Endodermal cell (in vitro differentiated cells): Measurements from ENCODE around the gene CYP1A1. TPM values are rescaled to one million over a fixed set of nuclear protein-coding genes. Genes with fewer than 3 reads are reported as not detected.

Experiments used
- DNase-seq: peaks from one replicate; pipeline ENCODE4 v3.0.0-alpha.2; 2017
- H3K27ac ChIP-seq: 2 replicates; pipeline ENCODE4 v1.5.1; 2013; ENCODE audit warnings: mild to moderate bottlenecking, low read depth, low read length, moderate library complexity
- H3K27me3 ChIP-seq: 2 replicates; pipeline ENCODE4 v1.6.1; 2013; ENCODE audit warnings: mild to moderate bottlenecking, low read length, moderate library complexity; ENCODE audit not compliant: insufficient read depth, control insufficient read depth, poor library complexity, severe bottlenecking
- H3K36me3 ChIP-seq: 2 replicates; pipeline ENCODE4 v1.7.0; 2013; ENCODE audit warnings: mild to moderate bottlenecking, low read length, moderate library complexity; ENCODE audit not compliant: control insufficient read depth, insufficient read depth
- H3K4me1 ChIP-seq: one replicate; pipeline ENCODE4 v1.7.0; 2013; ENCODE audit warnings: low read length; ENCODE audit not compliant: control insufficient read depth, insufficient read depth
- H3K4me3 ChIP-seq: 2 replicates; pipeline ENCODE4 v1.5.1; 2013; ENCODE audit warnings: mild to moderate bottlenecking, low read length, moderate library complexity
- H3K9ac ChIP-seq: 2 replicates; pipeline ENCODE4 v1.6.1; 2013; ENCODE audit warnings: mild to moderate bottlenecking, low read length, moderate library complexity; ENCODE audit not compliant: poor library complexity, severe bottlenecking; ENCODE audit errors: extremely low read depth
- H3K9me3 ChIP-seq: 2 replicates; pipeline ENCODE4 v1.6.1; 2013; ENCODE audit warnings: mild to moderate bottlenecking, low read length, moderate library complexity; ENCODE audit not compliant: control insufficient read depth
- H3K27ac Mint-ChIP-seq: 2 replicates; pipeline ENCODE4 v1.8.0; 2020; ENCODE audit warnings: mixed read lengths
- H3K27me3 Mint-ChIP-seq: 2 replicates; pipeline ENCODE4 v1.8.0; 2021; ENCODE audit warnings: mild to moderate bottlenecking, mixed read lengths; ENCODE audit not compliant: insufficient read depth
- H3K36me3 Mint-ChIP-seq: 2 replicates; pipeline ENCODE4 v1.8.0; 2020; ENCODE audit warnings: low read depth, mixed read lengths
- H3K4me1 Mint-ChIP-seq: 2 replicates; pipeline ENCODE4 v1.8.0; 2020; ENCODE audit warnings: mixed read lengths
- H3K4me3 Mint-ChIP-seq: 2 replicates; pipeline ENCODE4 v1.8.0; 2020; ENCODE audit warnings: mild to moderate bottlenecking, moderate library complexity, mixed read lengths
- H3K9me3 Mint-ChIP-seq: 2 replicates; pipeline ENCODE4 v1.8.0; 2020; ENCODE audit warnings: mild to moderate bottlenecking, mixed read lengths
- CTCF ChIP-seq: fragments of 200-600 bp; sonication (generic); conservative IDR thresholded peaks from 2 replicates; pipeline ENCODE4 v1.5.0; 2021; ENCODE audit warnings: antibody characterized with exemption, mild to moderate bottlenecking
- WGBS, 2 experiments: methylation state at CpG; one replicate each; pipeline versions ENCODE4 v1.1.5 to v1.1.7; 2013; ENCODE audit warnings: missing lambda C conversion rate in 2 of 2, mixed read lengths in 1 of 2; ENCODE audit not compliant: insufficient coverage in 1 of 2, insufficient read length in 1 of 2; 5-methylcytosine and 5-hydroxymethylcytosine counted together
- total RNA-seq, 2 donors: library from RNA; stranded (reverse); fragmentation: NEBNext Ultra II Directional in 1 of 2; extraction: Animal tissue kit (Norgen Biotek cat#: 25700) in 1 of 2; gene quantifications; 2 replicates in 1 of 2; 3 replicates in 1 of 2; pipeline ENCODE4 v1.2.1, GENCODE V29; 2021

The CYP1A1 gene
- total RNA-seq, 2 donors from 2014 or later = not detected

GRCh38 chr15:74752531-74752930 is 27.2 kb upstream of the CYP1A1 start:
- H3K36me3 Mint-ChIP-seq = no peaks in the 10 kb centered on the region
- Histone ChIP-seq H3K36me3 (no peaks in the 10 kb centered on the region), H3K27ac (no peak overlapping the region), H3K9me3 (no peaks in the 10 kb centered on the region), H3K4me1 (peaks cover 4% of the 10 kb centered on the region), H3K9ac (no peak overlapping the region), H3K4me3 (no peak overlapping the region), H3K27me3 (no peaks in the 10 kb centered on the region)
- TF ChIP-seq CTCF = no peak
- peaks cover 5% of the 10 kb centered on the region for H3K27me3 Mint-ChIP-seq
- no peaks in the 10 kb centered on the region for H3K9me3 Mint-ChIP-seq
- DNase-seq = no peak
- H3K27ac Mint-ChIP-seq = no peak overlapping the region
- WGBS, 2 experiments = 77 to 93% methylated on average over 3 to 5 of the region's 5 CpGs
- peaks cover 4% of the 10 kb centered on the region for H3K4me1 Mint-ChIP-seq
- H3K4me3 Mint-ChIP-seq = no peak overlapping the region

- Histone ChIP-seq H3K27me3 (no peaks in the 10 kb centered on the region), H3K9me3 (no peaks in the 10 kb centered on the region), H3K4me1 (peaks cover 4% of the 10 kb centered on the region), H3K27ac (no peak overlapping the region), H3K36me3 (no peaks in the 10 kb centered on the region), H3K4me3 (no peak overlapping the region), H3K9ac (no peak overlapping the region)
- Mint-ChIP-seq H3K36me3 (no peaks in the 10 kb centered on the region), H3K4me3 (no peak overlapping the region), H3K27ac (no peak overlapping the region), H3K27me3 (peaks cover 5% of the 10 kb centered on the region), H3K4me1 (peaks cover 4% of the 10 kb centered on the region), H3K9me3 (no peaks in the 10 kb centered on the region)
- WGBS, 2 experiments = 81 to 87% methylated on average over 6 to 8 of the region's 8 CpGs
- no peak for TF ChIP-seq CTCF
- DNase-seq = no peak
Measured at GRCh38 chr15:74752011-74752410, 26.7 kb upstream of the CYP1A1 start.

DNA sequence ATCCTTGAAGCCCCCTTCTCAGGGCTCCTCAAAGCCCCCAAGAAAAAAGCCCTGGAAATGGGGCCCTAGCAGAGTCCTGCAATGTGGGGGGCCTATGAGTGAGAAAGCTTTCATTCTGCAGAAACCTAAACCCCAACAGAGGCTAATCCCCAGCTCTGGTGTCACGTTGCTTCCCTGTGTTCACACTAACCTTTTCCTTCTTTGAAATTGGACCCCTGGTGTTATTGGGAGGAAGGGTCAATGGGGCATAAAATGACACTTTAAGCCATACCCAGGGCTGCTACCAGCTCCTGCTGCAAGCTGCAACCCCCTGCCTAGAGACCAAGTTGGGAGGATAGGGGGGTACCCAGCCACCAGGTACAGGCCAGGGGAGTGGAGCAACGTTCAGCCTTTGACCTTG is 25.4 kb upstream of the CYP1A1 start:
- Mint-ChIP-seq H3K4me3 (no peak overlapping the region), H3K9me3 (no peaks in the 10 kb centered on the region), H3K27me3 (peaks cover 11% of the 10 kb centered on the region), H3K4me1 (peaks cover 4% of the 10 kb centered on the region), H3K36me3 (no peaks in the 10 kb centered on the region), H3K27ac (no peak overlapping the region)
- no peak for TF ChIP-seq CTCF
- H3K9ac ChIP-seq = no peak overlapping the region
- no peak overlapping the region for H3K27ac ChIP-seq
- WGBS, 2 experiments = 46 to 52% methylated on average over 1 to 2 of the region's 2 CpGs
- H3K36me3 ChIP-seq = no peaks in the 10 kb centered on the region
- no peak for DNase-seq
- no peaks in the 10 kb centered on the region for H3K9me3 ChIP-seq
- H3K27me3 ChIP-seq = peaks cover 4% of the 10 kb centered on the region
- peaks cover 4% of the 10 kb centered on the region for H3K4me1 ChIP-seq
- H3K4me3 ChIP-seq = no peak overlapping the region
